A673 (cell line): ENCODE results near the gene SMIM35. TPM values are rescaled to one million over a fixed set of nuclear protein-coding genes. Genes with fewer than 3 reads are reported as not detected.

ENCODE experiments used
- BruUV-seq: library from RNA; stranded (reverse); fragments of 400-500 nt; replicated peaks from 2 replicates; lab custom pipeline; 2021; lab: Mats Ljungman, UMichigan
- CTCF ChIA-PET: fragments of 300-600 bp; sonication (Branson Sonifier 250); formaldehyde crosslinking; loops from one replicate; lab custom pipeline; 2022; ENCODE audit warnings: antibody characterized with exemption; lab: Charles Lee
- POLR2A ChIA-PET: fragments of 300-600 bp; sonication (Branson Sonifier 250); formaldehyde crosslinking; loops from one replicate; lab custom pipeline; 2022; ENCODE audit warnings: antibody characterized with exemption; ENCODE audit not compliant: low non-redundant PET; lab: Charles Lee
- DNase-seq: peaks from one replicate; pipeline ENCODE4 v3.0.0-alpha.2; 2015; ENCODE audit warnings: low spot score
- H3K27ac ChIP-seq: fragments of 200-600 bp; sonication (generic); 2 replicates; pipeline ENCODE4 v1.5.1; 2016; ENCODE audit warnings: mixed run types, low read depth, mild to moderate bottlenecking, mixed read lengths, antibody characterized with exemption, low read length; ENCODE audit not compliant: poor library complexity, severe bottlenecking
- H3K27me3 ChIP-seq: fragments of 200-600 bp; sonication (generic); replicated peaks from 2 replicates; pipeline ENCODE4 v1.6.1; 2017; ENCODE audit warnings: mixed run types, low read depth, mild to moderate bottlenecking, mixed read lengths, antibody characterized with exemption, low read length; ENCODE audit not compliant: insufficient read depth, poor library complexity
- H3K36me3 ChIP-seq: fragments of 200-600 bp; sonication (generic); 2 replicates; pipeline ENCODE4 v1.6.1; 2016; ENCODE audit warnings: mixed run types, mild to moderate bottlenecking, mixed read lengths, antibody characterized with exemption, low read length; ENCODE audit not compliant: insufficient read depth, poor library complexity, severe bottlenecking
- H3K4me1 ChIP-seq: fragments of 200-600 bp; sonication (generic); 2 replicates; pipeline ENCODE4 v1.6.1; 2017; ENCODE audit warnings: mixed run types, mild to moderate bottlenecking, mixed read lengths, antibody characterized with exemption, low read length; ENCODE audit not compliant: insufficient read depth, poor library complexity, severe bottlenecking
- H3K4me3 ChIP-seq: fragments of 200-600 bp; sonication (generic); 2 replicates; pipeline ENCODE4 v1.5.1; 2016; ENCODE audit warnings: low read depth, mixed run types, mild to moderate bottlenecking, mixed read lengths, low read length; ENCODE audit not compliant: poor library complexity, severe bottlenecking
- H3K9me3 ChIP-seq: fragments of 200-600 bp; sonication (generic); 2 replicates; pipeline ENCODE4 v1.6.1; 2016; ENCODE audit warnings: mixed run types, low read depth, mild to moderate bottlenecking, mixed read lengths, antibody characterized with exemption, low read length; ENCODE audit not compliant: poor library complexity, severe bottlenecking
- EZH2 ChIP-seq: fragments of 200-600 bp; sonication (generic); IDR thresholded peaks from 2 replicates; pipeline ENCODE4 v1.6.1; 2017; ENCODE audit warnings: borderline replicate concordance, low read depth, mild to moderate bottlenecking, mixed read lengths, antibody characterized with exemption, low read length; ENCODE audit not compliant: poor library complexity, severe bottlenecking
- intact Hi-C: fragments of 100-400 bp; cut with micrococcal nuclease; formaldehyde crosslinking; loops from one replicate; pipeline ENCODE4 v1.10.0; 2022; ENCODE audit not compliant: unreplicated experiment
- total RNA-seq: library from RNA; stranded (reverse); gene quantifications from 2 replicates; pipeline ENCODE4 v1.2.3, GENCODE V29; 2021
- TF ChIP-seq, protein P1 (sequence below): fragments of 300-800, 200-600 bp; sonication (generic); conservative IDR thresholded peaks from 2 replicates; pipeline ENCODE4 v1.5.1; 2017; ENCODE audit warnings: low read depth, mild to moderate bottlenecking, antibody characterized with exemption, low read length, moderate library complexity, mixed read lengths

Gene SMIM35
- total RNA-seq, 1 experiment from 2014 or later = not detected

GRCh38 chr11:118049771-118050170, 37.0 kb downstream of the SMIM35 start:
- no peak for TF ChIP-seq EZH2
- TF ChIP-seq, protein P1, sequence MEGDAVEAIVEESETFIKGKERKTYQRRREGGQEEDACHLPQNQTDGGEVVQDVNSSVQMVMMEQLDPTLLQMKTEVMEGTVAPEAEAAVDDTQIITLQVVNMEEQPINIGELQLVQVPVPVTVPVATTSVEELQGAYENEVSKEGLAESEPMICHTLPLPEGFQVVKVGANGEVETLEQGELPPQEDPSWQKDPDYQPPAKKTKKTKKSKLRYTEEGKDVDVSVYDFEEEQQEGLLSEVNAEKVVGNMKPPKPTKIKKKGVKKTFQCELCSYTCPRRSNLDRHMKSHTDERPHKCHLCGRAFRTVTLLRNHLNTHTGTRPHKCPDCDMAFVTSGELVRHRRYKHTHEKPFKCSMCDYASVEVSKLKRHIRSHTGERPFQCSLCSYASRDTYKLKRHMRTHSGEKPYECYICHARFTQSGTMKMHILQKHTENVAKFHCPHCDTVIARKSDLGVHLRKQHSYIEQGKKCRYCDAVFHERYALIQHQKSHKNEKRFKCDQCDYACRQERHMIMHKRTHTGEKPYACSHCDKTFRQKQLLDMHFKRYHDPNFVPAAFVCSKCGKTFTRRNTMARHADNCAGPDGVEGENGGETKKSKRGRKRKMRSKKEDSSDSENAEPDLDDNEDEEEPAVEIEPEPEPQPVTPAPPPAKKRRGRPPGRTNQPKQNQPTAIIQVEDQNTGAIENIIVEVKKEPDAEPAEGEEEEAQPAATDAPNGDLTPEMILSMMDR = no peak
- no peaks in the 10 kb centered on the region for H3K9me3 ChIP-seq
- no peak for DNase-seq
- BruUV-seq = no TSS peak
- CTCF ChIA-PET = no interaction called here
- H3K4me3 ChIP-seq = no peak overlapping the region
- peaks cover 38% of the 10 kb centered on the region for H3K27me3 ChIP-seq
- no peaks in the 10 kb centered on the region for H3K4me1 ChIP-seq
- no peak overlapping the region for H3K27ac ChIP-seq
- intact Hi-C loops = loop anchor here (10.0 kb wide), 1 partner anchor 625 kb away; no protein-coding TSS in a partner anchor
- H3K36me3 ChIP-seq = no peaks in the 10 kb centered on the region
- POLR2A ChIA-PET = no interaction called here

- Histone ChIP-seq H3K36me3 (no peaks in the 10 kb centered on the region), H3K27ac (no peak overlapping the region), H3K4me3 (no peak overlapping the region), H3K4me1 (no peaks in the 10 kb centered on the region), H3K27me3 (peaks cover 46% of the 10 kb centered on the region), H3K9me3 (no peaks in the 10 kb centered on the region)
- TF ChIP-seq, protein P1 = no peak
- TF ChIP-seq EZH2 = no peak
- ChIA-PET CTCF (interaction anchor here (0.6 kb wide), 1 partner anchor 9 kb away, joined by 13 read pairs; no protein-coding TSS in a partner anchor), POLR2A (no interaction called here)
- BruUV-seq = no TSS peak
- DNase-seq = no peak
- intact Hi-C loops = no loop called here
These were observed 38.0 kb downstream of the SMIM35 start for GRCh38 chr11:118048472-118049370.

GRCh38 chr11:118047749-118048148, 39.0 kb downstream of the SMIM35 start:
- no peaks in the 10 kb centered on the region for H3K36me3 ChIP-seq
- TF ChIP-seq, protein P1 = no peak
- no peak for TF ChIP-seq EZH2
- no TSS peak for BruUV-seq
- ChIA-PET CTCF (interaction anchor here (0.6 kb wide), 2 partner anchors 10 to 13 kb away, joined by 4 to 13 read pairs; no protein-coding TSS in a partner anchor), POLR2A (no interaction called here)
- H3K4me1 ChIP-seq = no peaks in the 10 kb centered on the region
- no peak overlapping the region for H3K27ac ChIP-seq
- no peaks in the 10 kb centered on the region for H3K9me3 ChIP-seq
- H3K4me3 ChIP-seq = no peak overlapping the region
- intact Hi-C loops = no loop called here
- DNase-seq = no peak
- peaks cover 52% of the 10 kb centered on the region for H3K27me3 ChIP-seq
